Measurements from ENCODE around the gene COL7A1.
"Not testable (repeated sequence)": the region's sequence is repeated elsewhere in the genome, so short reads cannot be mapped to it uniquely, and the experiment has no call there.

COL7A1 gene

DNA sequence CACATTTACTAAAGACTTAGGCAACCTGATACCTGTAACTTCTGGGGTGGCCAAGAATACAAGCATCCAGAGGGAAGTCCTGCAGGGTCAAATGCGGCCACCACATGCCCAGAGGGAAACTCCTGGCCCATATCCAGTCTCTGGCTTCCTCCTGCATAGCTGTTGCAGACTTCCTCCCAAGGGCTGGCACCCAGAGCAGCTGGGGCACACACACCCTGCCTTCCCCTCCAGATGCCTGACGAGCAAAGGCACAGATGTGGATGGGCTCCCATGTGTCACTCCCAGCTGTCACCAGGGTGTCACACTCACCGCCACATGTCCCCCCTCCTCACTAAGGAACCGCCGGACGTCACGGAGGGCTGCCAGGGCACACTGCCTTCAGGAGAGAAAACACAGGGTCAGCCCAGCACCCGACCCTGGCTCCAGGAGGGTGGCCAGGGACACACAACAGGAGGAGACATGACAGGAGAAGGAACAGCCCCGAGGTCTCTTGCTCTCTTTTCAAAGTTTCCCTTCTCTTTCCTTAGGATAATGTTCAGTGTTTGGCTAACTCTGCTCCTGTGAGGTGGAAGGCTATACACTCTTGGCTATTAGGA, 51.8 kb downstream of the COL7A1 start:
- no peaks in the 10 kb centered on the region for H3K4me1 ChIP-seq (ENCODE audit: control insufficient read depth, insufficient read depth, low read length)
- H3K9me3 ChIP-seq (ENCODE audit: control insufficient read depth, insufficient read depth, low read length) = no peaks in the 10 kb centered on the region
- H3K36me3 ChIP-seq (ENCODE audit: control insufficient read depth, insufficient read depth, low read length) = peaks cover 20% of the 10 kb centered on the region
- H3K4me3 ChIP-seq (ENCODE audit: low read depth, low read length) = no peak overlapping the region
- H3K9ac ChIP-seq (ENCODE audit: low read depth, low read length) = no peak overlapping the region
- no peaks in the 10 kb centered on the region for H3K27me3 ChIP-seq (ENCODE audit: control insufficient read depth, insufficient read depth, low read length)

DNA sequence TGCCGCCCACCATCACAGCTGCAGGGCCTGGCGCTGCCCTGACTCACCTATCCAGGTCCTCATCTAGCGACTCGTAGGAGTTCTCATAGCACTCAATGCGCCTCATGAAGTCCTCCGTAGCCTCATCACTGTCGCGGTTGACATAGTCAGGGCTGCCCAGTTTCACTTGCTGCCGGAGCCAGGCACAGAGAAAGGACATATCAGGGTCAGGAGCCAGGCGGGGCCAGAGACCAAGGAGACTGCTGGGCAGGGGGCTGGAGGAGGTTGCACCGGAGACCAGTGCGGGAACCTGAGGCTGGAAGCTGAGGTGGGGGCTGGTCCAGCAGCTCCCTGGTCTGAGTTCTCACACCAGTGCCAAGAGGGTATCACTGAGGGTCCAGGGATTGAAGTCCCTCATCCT, 56.7 kb downstream of the COL7A1 start:
- no peaks in the 10 kb centered on the region for H3K4me1 ChIP-seq (ENCODE audit: control insufficient read depth, insufficient read depth, low read length)
- no peaks in the 10 kb centered on the region for H3K27me3 ChIP-seq (ENCODE audit: control insufficient read depth, insufficient read depth, low read length)
- H3K9ac ChIP-seq (ENCODE audit: low read depth, low read length) = no peak overlapping the region
- H3K36me3 ChIP-seq (ENCODE audit: control insufficient read depth, insufficient read depth, low read length) = peaks cover 28% of the 10 kb centered on the region
- no peaks in the 10 kb centered on the region for H3K9me3 ChIP-seq (ENCODE audit: control insufficient read depth, insufficient read depth, low read length)
- no peak overlapping the region for H3K4me3 ChIP-seq (ENCODE audit: low read depth, low read length)

DNA sequence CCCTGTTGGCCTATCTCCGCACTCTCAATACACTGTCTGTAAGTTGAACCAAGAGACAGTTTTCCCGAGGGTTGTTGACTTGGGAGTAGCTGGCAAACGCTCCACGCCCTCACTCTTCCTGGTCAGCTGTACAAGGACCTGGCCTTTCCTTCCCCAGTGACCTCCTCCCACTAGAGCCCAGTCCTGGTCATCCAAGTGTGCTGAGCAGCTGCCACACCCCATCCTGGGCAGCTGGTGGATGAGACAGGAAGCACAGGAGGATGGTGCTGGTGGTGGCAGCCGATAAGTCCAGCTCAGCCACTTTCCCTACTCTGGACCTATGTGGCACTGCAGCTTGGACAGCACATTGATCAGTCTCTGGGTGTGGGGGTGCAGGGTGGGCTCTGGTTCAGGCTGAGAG, 58.3 kb downstream of the COL7A1 start:
- Histone ChIP-seq H3K27me3 (ENCODE audit: control insufficient read depth, insufficient read depth, low read length) (no peaks in the 10 kb centered on the region), H3K4me3 (ENCODE audit: low read depth, low read length) (no peak overlapping the region), H3K9ac (ENCODE audit: low read depth, low read length) (no peak overlapping the region), H3K9me3 (ENCODE audit: control insufficient read depth, insufficient read depth, low read length) (no peaks in the 10 kb centered on the region), H3K36me3 (ENCODE audit: control insufficient read depth, insufficient read depth, low read length) (peaks cover 34% of the 10 kb centered on the region), H3K4me1 (ENCODE audit: control insufficient read depth, insufficient read depth, low read length) (no peaks in the 10 kb centered on the region)

DNA sequence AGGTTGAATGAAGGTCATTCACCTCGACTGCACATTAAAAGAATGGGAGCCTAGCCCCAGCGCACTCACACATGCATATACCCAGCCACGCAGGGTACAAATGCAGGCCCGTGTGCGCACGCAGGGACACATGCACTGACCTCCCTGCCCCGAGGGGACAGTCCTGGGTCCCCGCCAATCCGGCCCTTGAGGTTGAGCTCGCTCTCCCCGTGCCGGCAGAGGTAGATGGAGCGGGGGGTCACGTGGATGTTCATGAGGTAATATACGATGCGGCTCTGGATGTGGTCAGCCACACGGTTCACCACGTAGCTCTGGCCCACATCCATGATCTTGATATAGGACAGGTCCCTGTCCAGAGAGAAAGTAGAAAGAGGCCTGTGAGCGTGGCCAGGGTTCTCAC, 59.0 kb downstream of the COL7A1 start:
- Histone ChIP-seq H3K4me1 (ENCODE audit: control insufficient read depth, insufficient read depth, low read length) (no peaks in the 10 kb centered on the region), H3K36me3 (ENCODE audit: control insufficient read depth, insufficient read depth, low read length) (peaks cover 34% of the 10 kb centered on the region), H3K9ac (ENCODE audit: low read depth, low read length) (no peak overlapping the region), H3K27me3 (ENCODE audit: control insufficient read depth, insufficient read depth, low read length) (no peaks in the 10 kb centered on the region), H3K4me3 (ENCODE audit: low read depth, low read length) (no peak overlapping the region), H3K9me3 (ENCODE audit: control insufficient read depth, insufficient read depth, low read length) (no peaks in the 10 kb centered on the region)

DNA sequence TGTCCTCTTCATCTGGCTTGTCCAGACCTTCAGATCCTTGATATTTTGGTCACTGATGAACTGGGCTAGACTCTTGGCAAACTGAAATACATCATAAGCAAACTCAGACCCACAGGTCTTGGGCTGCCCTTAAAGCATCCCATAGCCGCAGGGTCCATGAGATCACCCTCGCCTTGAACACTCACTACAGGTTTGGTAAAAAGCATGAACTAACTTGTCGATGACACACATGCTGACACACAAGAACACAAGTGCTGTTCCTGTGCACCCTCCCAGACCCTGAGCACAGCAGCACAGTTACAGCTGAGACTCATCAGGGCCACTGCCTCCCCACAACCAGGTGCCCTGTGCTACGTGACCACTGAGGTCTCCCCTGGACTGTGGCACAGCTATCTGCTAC, 59.6 kb downstream of the COL7A1 start:
- peaks cover 37% of the 10 kb centered on the region for H3K36me3 ChIP-seq (ENCODE audit: control insufficient read depth, insufficient read depth, low read length)
- H3K9ac ChIP-seq (ENCODE audit: low read depth, low read length) = no peak overlapping the region
- H3K27me3 ChIP-seq (ENCODE audit: control insufficient read depth, insufficient read depth, low read length) = no peaks in the 10 kb centered on the region
- H3K9me3 ChIP-seq (ENCODE audit: control insufficient read depth, insufficient read depth, low read length) = no peaks in the 10 kb centered on the region
- no peak overlapping the region for H3K4me3 ChIP-seq (ENCODE audit: low read depth, low read length)
- no peaks in the 10 kb centered on the region for H3K4me1 ChIP-seq (ENCODE audit: control insufficient read depth, insufficient read depth, low read length)

DNA sequence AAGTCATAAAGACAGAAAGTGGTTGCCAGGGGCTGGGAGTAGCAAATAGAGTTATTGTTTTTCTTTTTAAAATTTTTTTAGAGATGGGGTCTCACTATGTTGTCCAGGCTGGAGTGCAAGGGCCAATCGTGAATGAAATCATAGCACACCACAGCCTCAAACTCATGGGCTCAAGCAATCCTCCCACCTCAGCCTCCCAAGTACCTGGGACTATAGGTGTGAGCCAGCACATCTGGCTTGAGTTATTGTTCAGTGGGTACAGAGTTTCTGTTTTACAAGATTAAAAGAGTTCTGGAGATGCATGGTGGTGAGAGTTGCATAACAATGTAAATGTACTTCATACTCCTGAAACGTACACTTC, 62.2 kb downstream of the COL7A1 start:
- Histone ChIP-seq H3K9me3 (ENCODE audit: control insufficient read depth, insufficient read depth, low read length) (no peaks in the 10 kb centered on the region), H3K36me3 (ENCODE audit: control insufficient read depth, insufficient read depth, low read length) (peaks cover 28% of the 10 kb centered on the region), H3K4me1 (ENCODE audit: control insufficient read depth, insufficient read depth, low read length) (no peaks in the 10 kb centered on the region), H3K27me3 (ENCODE audit: control insufficient read depth, insufficient read depth, low read length) (no peaks in the 10 kb centered on the region), H3K9ac (ENCODE audit: low read depth, low read length) (no peak overlapping the region), H3K4me3 (ENCODE audit: low read depth, low read length) (no peak overlapping the region)

DNA sequence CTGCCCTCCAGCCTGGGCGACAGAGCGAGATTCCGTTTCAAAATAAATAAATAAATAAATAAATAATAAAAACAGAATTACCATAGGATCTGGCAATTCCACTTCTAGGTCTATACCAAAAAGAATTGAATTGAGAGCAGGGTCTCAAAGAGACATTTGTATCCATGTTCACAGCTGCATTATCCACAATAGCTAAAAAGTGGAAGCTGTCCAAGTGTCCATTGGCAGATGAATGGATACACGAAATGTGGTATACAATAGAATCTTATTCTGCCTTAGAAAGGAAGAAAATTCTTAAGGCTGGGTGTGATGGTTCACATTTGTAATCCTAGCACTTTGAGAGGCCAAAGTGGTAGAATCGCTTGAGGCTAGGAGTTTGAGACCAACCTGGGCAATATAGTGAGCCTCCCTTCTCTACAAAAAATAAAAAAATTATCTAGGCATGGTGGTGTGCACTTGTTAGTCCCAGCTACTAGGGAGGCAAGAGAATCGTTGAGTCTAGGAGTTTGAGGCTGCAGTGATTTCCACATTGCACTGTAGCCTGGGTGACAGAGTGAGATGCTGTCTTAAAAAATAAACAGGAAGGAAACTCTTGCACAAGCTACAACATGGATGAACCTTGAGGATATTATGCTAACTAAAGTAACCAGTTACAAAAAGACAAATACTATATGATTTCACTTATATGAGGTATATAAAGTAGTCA, 62.7 kb downstream of the COL7A1 start:
- Histone ChIP-seq H3K27me3 (ENCODE audit: control insufficient read depth, insufficient read depth, low read length) (no peaks in the 10 kb centered on the region), H3K4me3 (ENCODE audit: low read depth, low read length) (no peak overlapping the region), H3K9me3 (ENCODE audit: control insufficient read depth, insufficient read depth, low read length) (no peaks in the 10 kb centered on the region), H3K36me3 (ENCODE audit: control insufficient read depth, insufficient read depth, low read length) (peaks cover 28% of the 10 kb centered on the region), H3K9ac (ENCODE audit: low read depth, low read length) (no peak overlapping the region), H3K4me1 (ENCODE audit: control insufficient read depth, insufficient read depth, low read length) (no peaks in the 10 kb centered on the region)

DNA sequence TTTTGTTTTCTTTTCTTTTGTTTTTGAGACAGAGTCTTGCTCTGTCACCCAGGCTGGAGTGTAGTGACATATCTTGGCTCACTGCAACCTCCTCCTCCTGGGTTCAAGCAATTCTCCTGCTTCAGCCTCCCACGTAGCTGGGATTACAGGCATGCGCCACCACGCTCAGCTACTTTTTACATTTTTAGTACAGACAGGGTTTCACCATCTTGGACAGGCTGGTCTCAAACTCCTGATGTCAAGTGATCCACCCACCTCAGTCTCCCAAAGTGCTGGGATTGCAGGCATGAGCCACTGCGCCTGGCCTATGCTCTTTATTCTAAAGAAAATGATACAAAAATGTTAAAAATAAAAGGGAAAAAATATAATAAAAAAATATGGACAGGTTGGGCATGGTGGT, 64.4 kb downstream of the COL7A1 start:
- H3K36me3 ChIP-seq (ENCODE audit: control insufficient read depth, insufficient read depth, low read length) = peaks cover 16% of the 10 kb centered on the region
- H3K9ac ChIP-seq (ENCODE audit: low read depth, low read length); H3K4me1 ChIP-seq (ENCODE audit: control insufficient read depth, insufficient read depth, low read length); H3K27me3 ChIP-seq (ENCODE audit: control insufficient read depth, insufficient read depth, low read length); H3K4me3 ChIP-seq (ENCODE audit: low read depth, low read length); H3K9me3 ChIP-seq (ENCODE audit: control insufficient read depth, insufficient read depth, low read length): not testable (repeated sequence)

DNA sequence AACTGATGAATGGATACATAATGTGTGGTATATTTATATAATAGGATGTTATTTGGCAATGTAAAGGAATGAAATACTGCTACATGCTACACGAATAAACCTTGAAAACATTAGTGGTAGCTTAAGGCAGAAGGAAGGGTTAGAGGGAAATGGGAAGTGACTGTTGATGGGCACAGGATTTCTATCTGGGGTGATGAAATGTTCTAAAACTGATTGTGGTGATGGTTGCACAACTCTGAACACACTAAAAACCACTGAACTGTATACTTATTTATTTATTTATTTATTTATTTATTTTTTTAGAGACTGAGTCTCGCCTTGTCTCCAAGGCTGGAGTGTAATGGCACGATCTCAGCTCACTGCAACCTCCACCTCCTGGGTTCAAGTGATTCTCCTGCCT, 66.4 kb downstream of the COL7A1 start:
- H3K27me3 ChIP-seq (ENCODE audit: control insufficient read depth, insufficient read depth, low read length) = no peaks in the 10 kb centered on the region
- no peak overlapping the region for H3K9ac ChIP-seq (ENCODE audit: low read depth, low read length)
- H3K9me3 ChIP-seq (ENCODE audit: control insufficient read depth, insufficient read depth, low read length) = no peaks in the 10 kb centered on the region
- H3K4me3 ChIP-seq (ENCODE audit: low read depth, low read length) = no peak overlapping the region
- peaks cover 12% of the 10 kb centered on the region for H3K36me3 ChIP-seq (ENCODE audit: control insufficient read depth, insufficient read depth, low read length)
- no peaks in the 10 kb centered on the region for H3K4me1 ChIP-seq (ENCODE audit: control insufficient read depth, insufficient read depth, low read length)

DNA sequence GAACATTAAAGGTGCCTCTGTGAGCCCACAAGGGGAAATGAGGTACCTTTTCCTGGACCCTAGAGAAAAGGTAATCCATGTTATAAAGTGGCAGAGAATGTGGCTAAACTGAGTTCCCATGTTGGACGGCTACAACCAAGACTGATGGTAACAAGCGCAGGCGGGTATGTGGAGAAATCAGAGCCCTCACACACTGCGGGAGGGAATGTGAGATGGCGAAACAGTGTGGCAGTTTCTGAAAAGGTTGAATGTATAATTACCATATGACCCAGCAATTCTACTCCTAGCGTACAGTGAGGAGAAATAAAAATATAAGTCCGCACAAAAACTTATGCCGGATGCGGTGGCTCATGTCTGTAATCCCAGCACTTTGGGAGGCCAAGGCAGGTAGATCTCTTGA, 67.1 kb downstream of the COL7A1 start:
- H3K4me3 ChIP-seq (ENCODE audit: low read depth, low read length) = no peak overlapping the region
- H3K4me1 ChIP-seq (ENCODE audit: control insufficient read depth, insufficient read depth, low read length) = no peaks in the 10 kb centered on the region
- no peak overlapping the region for H3K9ac ChIP-seq (ENCODE audit: low read depth, low read length)
- H3K27me3 ChIP-seq (ENCODE audit: control insufficient read depth, insufficient read depth, low read length) = no peaks in the 10 kb centered on the region
- no peaks in the 10 kb centered on the region for H3K9me3 ChIP-seq (ENCODE audit: control insufficient read depth, insufficient read depth, low read length)
- peaks cover 12% of the 10 kb centered on the region for H3K36me3 ChIP-seq (ENCODE audit: control insufficient read depth, insufficient read depth, low read length)

DNA sequence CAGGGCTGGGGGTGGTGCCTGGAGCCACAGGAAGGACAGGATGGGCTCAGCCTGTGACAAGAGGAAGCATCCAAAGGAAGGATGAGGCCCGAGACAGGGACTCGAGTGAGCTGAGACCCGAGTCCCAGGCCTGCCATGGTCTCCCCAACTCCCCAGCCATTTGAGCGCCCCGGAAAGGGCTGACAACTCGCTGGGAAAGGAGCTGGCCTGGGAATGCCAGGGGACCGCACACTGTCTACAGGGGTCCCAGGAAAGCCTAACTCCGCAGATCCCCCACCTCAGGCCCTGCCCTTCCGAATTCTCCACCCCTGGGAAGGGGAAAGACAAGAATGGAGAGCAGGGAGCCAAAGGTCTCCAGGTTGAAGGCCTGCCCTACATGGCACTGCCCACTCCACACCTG, 70.2 kb downstream of the COL7A1 start:
- Histone ChIP-seq H3K4me1 (ENCODE audit: control insufficient read depth, insufficient read depth, low read length) (no peaks in the 10 kb centered on the region), H3K4me3 (ENCODE audit: low read depth, low read length) (no peak overlapping the region), H3K9me3 (ENCODE audit: control insufficient read depth, insufficient read depth, low read length) (no peaks in the 10 kb centered on the region), H3K36me3 (ENCODE audit: control insufficient read depth, insufficient read depth, low read length) (peaks cover 3% of the 10 kb centered on the region), H3K9ac (ENCODE audit: low read depth, low read length) (no peak overlapping the region), H3K27me3 (ENCODE audit: control insufficient read depth, insufficient read depth, low read length) (no peaks in the 10 kb centered on the region)

DNA sequence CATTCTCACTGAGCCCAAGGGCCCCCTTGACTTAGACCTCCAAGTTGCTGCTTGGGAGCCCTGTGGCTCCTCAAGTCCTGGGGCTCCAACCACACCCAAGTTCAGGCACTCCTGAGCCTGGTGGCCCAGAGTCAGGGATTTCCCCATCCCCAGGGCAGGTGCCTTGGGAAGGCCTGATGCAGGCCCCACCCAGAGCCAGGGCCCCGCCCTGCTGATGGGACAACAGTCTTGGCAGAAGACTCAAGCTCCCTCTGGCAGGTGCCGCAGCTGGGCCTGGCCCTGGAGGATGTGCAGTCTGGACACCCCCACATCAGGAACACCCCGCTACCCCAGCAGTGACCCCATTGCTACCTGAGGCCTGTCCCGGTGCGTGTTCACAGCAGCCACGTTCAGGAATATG, 73.5 kb downstream of the COL7A1 start:
- Histone ChIP-seq H3K4me3 (ENCODE audit: low read depth, low read length) (no peak overlapping the region), H3K4me1 (ENCODE audit: control insufficient read depth, insufficient read depth, low read length) (no peaks in the 10 kb centered on the region), H3K27me3 (ENCODE audit: control insufficient read depth, insufficient read depth, low read length) (no peaks in the 10 kb centered on the region), H3K9ac (ENCODE audit: low read depth, low read length) (no peak overlapping the region), H3K36me3 (ENCODE audit: control insufficient read depth, insufficient read depth, low read length) (peaks cover 3% of the 10 kb centered on the region), H3K9me3 (ENCODE audit: control insufficient read depth, insufficient read depth, low read length) (no peaks in the 10 kb centered on the region)

Data from iPS-15b (cell line).